ENCODE data around the gene BACH2. TPM values are rescaled to one million over a fixed set of nuclear protein-coding genes. Genes with fewer than 3 reads are reported as not detected.
A peak's percentile ranks its signal among the peaks of the same experiment; 100 is the strongest.

The BACH2 gene
- polyA plus RNA-seq, 1 donor: 11.4 TPM

GRCh38 chr6:89970609-89971337 lies 325.9 kb downstream of the BACH2 start:
- peak; percentile 71 for DNase-seq

GRCh38 chr6:89970072-89970471 lies 326.6 kb downstream of the BACH2 start:
- DNase-seq: no peak

GRCh38 chr6:89966913-89967312 lies 329.7 kb downstream of the BACH2 start:
- DNase-seq: no peak

GRCh38 chr6:89966228-89966544 lies 330.5 kb downstream of the BACH2 start:
- DNase-seq: no peak

GRCh38 chr6:89965441-89966227 lies 331.0 kb downstream of the BACH2 start:
- no peak for DNase-seq

- no peak for DNase-seq
These were observed 333.3 kb downstream of the BACH2 start for GRCh38 chr6:89963391-89963790.

- DNase-seq: no peak
These were observed 335.2 kb downstream of the BACH2 start for GRCh38 chr6:89961481-89961880.

GRCh38 chr6:89959883-89960282 lies 336.8 kb downstream of the BACH2 start:
- DNase-seq: no peak

- no peak for DNase-seq
These were observed 340.5 kb downstream of the BACH2 start for GRCh38 chr6:89956182-89956581.

- no peak for DNase-seq
These were observed 341.3 kb downstream of the BACH2 start for GRCh38 chr6:89955364-89955763.

GRCh38 chr6:89954721-89955148 lies 341.9 kb downstream of the BACH2 start:
- no peak for DNase-seq

GRCh38 chr6:89952686-89953085 lies 344.0 kb downstream of the BACH2 start:
- no peak for DNase-seq

- DNase-seq: no peak
These were observed 344.5 kb downstream of the BACH2 start for GRCh38 chr6:89952105-89952671.

- no peak for DNase-seq
These were observed 345.0 kb downstream of the BACH2 start for GRCh38 chr6:89951574-89952104.

- no peak for DNase-seq
These were observed 345.7 kb downstream of the BACH2 start for GRCh38 chr6:89950879-89951391.

GRCh38 chr6:89950446-89950845 lies 346.2 kb downstream of the BACH2 start:
- DNase-seq: no peak

- DNase-seq: no peak
These were observed 347.8 kb downstream of the BACH2 start for GRCh38 chr6:89948876-89949275.

- DNase-seq: no peak
These were observed 351.7 kb downstream of the BACH2 start for GRCh38 chr6:89944826-89945407.

- DNase-seq: no peak
These were observed 352.4 kb downstream of the BACH2 start for GRCh38 chr6:89944181-89944755.

- DNase-seq: no peak
These were observed 354.0 kb downstream of the BACH2 start for GRCh38 chr6:89942601-89943000.

GRCh38 chr6:89941763-89942497 lies 354.7 kb downstream of the BACH2 start:
- DNase-seq: peak; percentile 51

Data from left kidney (tissue), 2 donors.